ENCODE results near the gene ADA.

Gene ADA

GRCh38 chr20:44581515-44581914 is 70.0 kb downstream of the ADA start:
- no peak for TF ChIP-seq SIN3A (IDR thresholded peaks at IDR 0.05; ENCODE audit: borderline replicate concordance, insufficient read depth, low read length)
- TF ChIP-seq TAF1 (IDR thresholded peaks at IDR 0.05; ENCODE audit: borderline replicate concordance, insufficient read depth, low read length) = no peak
- no peak for TF ChIP-seq FOXP2 (optimal IDR thresholded peaks at IDR 0.05; ENCODE audit: borderline replicate concordance, extremely low read depth, extremely low read length, insufficient read depth)

- TF ChIP-seq POLR2AphosphoS5 (IDR thresholded peaks at IDR 0.05; ENCODE audit: low read depth, low read length) (no peak), TAF1 (IDR thresholded peaks at IDR 0.05; ENCODE audit: borderline replicate concordance, insufficient read depth, low read length) (no peak), REST (IDR thresholded peaks at IDR 0.05; ENCODE audit: insufficient read depth in 1 of 2, low read depth in 2 of 2, low read length in 2 of 2) (no peak), SIN3A (IDR thresholded peaks at IDR 0.05; ENCODE audit: borderline replicate concordance, insufficient read depth, low read length) (no peak), FOXP2 (optimal IDR thresholded peaks at IDR 0.05; ENCODE audit: borderline replicate concordance, extremely low read depth, extremely low read length, insufficient read depth) (no peak)
These were observed 70.8 kb downstream of the ADA start for GRCh38 chr20:44580581-44581268.

- TF ChIP-seq REST (IDR thresholded peaks at IDR 0.05; ENCODE audit: insufficient read depth in 1 of 2, low read depth in 2 of 2, low read length in 2 of 2) (no peak), TAF1 (IDR thresholded peaks at IDR 0.05; ENCODE audit: borderline replicate concordance, insufficient read depth, low read length) (no peak), POLR2AphosphoS5 (IDR thresholded peaks at IDR 0.05; ENCODE audit: low read depth, low read length) (no peak), SIN3A (IDR thresholded peaks at IDR 0.05; ENCODE audit: borderline replicate concordance, insufficient read depth, low read length) (peak; percentile 27; the same call in 1 of the 2 replicates)
These were observed 72.0 kb downstream of the ADA start for GRCh38 chr20:44579313-44580081.

GRCh38 chr20:44576297-44576696 is 75.2 kb downstream of the ADA start:
- TF ChIP-seq POLR2AphosphoS5 (IDR thresholded peaks at IDR 0.05; ENCODE audit: low read depth, low read length) (no peak), REST (IDR thresholded peaks at IDR 0.05; ENCODE audit: insufficient read depth in 1 of 2, low read depth in 2 of 2, low read length in 2 of 2) (no peak), FOXP2 (optimal IDR thresholded peaks at IDR 0.05; ENCODE audit: borderline replicate concordance, extremely low read depth, extremely low read length, insufficient read depth) (no peak), SIN3A (IDR thresholded peaks at IDR 0.05; ENCODE audit: borderline replicate concordance, insufficient read depth, low read length) (no peak), TAF1 (IDR thresholded peaks at IDR 0.05; ENCODE audit: borderline replicate concordance, insufficient read depth, low read length) (no peak)

DNA sequence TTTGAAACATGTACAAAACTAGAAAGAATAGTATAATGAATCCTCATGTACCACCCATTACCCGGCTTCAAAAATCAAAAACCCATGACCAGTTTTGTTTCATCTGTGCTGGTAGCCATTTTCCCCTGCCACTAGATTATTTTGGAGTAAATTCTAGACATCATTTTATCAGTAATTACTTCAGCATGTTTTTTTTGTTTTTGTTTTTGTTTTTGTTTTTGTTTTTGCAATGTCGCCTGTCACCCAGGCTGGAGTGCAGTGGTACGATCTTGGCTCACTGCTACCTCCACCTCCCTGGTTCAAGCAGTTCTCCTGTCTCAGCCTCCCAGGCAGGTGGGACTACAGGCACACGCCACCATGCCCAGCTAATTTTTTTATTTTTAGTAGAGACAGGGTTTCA is 77.1 kb downstream of the ADA start:
- no peak for TF ChIP-seq FOXP2 (optimal IDR thresholded peaks at IDR 0.05; ENCODE audit: borderline replicate concordance, extremely low read depth, extremely low read length, insufficient read depth)
- no peak for TF ChIP-seq POLR2AphosphoS5 (IDR thresholded peaks at IDR 0.05; ENCODE audit: low read depth, low read length)
- TF ChIP-seq TAF1 (IDR thresholded peaks at IDR 0.05; ENCODE audit: borderline replicate concordance, insufficient read depth, low read length) = no peak
- TF ChIP-seq SIN3A (IDR thresholded peaks at IDR 0.05; ENCODE audit: borderline replicate concordance, insufficient read depth, low read length) = no peak
- no peak for TF ChIP-seq REST (IDR thresholded peaks at IDR 0.05; ENCODE audit: insufficient read depth in 1 of 2, low read depth in 2 of 2, low read length in 2 of 2)

All from PFSK-1 (cell line).